ENCODE measurements around the gene CDH12.
"Not testable (repeated sequence)": the region's sequence is repeated elsewhere in the genome, so short reads cannot be mapped to it uniquely, and the experiment has no call there.

CDH12 gene

GRCh38 chr5:22649074-22649473, 204.1 kb downstream of the CDH12 start:
- no peak for DNase-seq (ENCODE audit: low read depth in 2 of 2)

GRCh38 chr5:22644859-22645258, 208.3 kb downstream of the CDH12 start:
- no peak for DNase-seq (ENCODE audit: low read depth in 2 of 2)

- DNase-seq (ENCODE audit: low read depth in 2 of 2): no peak
Observed at GRCh38 chr5:22643356-22643755, 209.8 kb downstream of the CDH12 start.

DNA sequence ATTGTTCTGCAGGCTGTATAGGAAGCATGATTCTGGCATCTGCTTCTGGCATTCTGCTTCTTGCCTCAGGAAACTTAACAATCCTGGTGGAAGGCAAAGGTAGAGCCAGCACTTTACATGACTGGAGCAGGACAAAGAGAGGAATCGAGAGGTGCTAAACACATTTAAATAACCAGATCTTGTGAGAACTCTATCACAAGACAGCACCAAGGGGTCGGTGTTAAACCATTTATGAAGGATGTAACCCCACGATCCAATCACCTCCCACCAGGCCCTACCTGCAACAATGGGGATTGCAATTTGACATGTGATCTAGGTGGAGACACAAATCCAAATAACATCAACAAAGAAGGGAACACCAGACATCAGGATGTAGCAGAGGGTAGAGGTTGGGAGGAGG, 221.5 kb downstream of the CDH12 start:
- DNase-seq (ENCODE audit: low read depth in 2 of 2): no peak

GRCh38 chr5:22627029-22627428, 226.1 kb downstream of the CDH12 start:
- DNase-seq (ENCODE audit: low read depth in 2 of 2): no peak

DNA sequence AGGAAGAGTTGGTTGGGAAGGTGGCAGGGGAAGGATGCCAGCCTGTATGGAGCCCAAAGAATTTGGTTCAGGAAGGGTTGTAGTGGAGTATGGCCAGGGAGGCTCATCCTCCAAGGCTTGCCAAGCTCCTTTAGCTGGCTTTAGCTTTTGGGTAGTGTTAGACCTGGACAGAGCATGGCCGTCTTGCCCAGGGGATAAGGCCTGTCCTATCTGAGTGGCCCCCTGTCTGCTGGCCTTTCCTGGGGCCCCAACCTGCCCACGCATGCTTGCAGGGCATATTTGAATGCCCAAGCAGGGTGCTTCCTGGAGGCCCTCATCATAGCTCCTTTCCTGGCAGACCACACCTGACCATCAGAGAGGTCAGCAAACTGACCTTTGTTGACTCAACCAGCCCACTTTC, 227.7 kb downstream of the CDH12 start:
- DNase-seq (ENCODE audit: low read depth in 2 of 2): no peak

DNA sequence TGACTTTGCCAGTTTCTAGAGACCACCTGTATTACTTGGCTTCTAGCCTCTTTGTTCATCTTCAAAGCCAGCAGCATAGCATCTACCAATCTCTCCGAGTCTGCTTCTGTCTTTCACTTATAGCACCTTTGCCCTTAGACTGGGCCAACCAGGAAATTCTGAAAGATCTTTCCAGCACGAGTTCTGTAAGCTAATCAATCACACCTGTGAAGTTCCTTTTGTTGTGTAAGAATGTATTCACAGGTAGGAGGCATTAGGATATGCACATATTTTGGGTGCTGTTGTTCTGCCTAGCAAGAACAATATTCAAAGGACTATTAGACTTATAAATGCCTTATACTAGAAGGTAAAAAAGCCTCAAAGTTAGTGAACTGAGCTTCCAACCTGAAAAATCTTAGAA, 232.1 kb downstream of the CDH12 start:
- DNase-seq (ENCODE audit: low read depth in 2 of 2): no peak

DNA sequence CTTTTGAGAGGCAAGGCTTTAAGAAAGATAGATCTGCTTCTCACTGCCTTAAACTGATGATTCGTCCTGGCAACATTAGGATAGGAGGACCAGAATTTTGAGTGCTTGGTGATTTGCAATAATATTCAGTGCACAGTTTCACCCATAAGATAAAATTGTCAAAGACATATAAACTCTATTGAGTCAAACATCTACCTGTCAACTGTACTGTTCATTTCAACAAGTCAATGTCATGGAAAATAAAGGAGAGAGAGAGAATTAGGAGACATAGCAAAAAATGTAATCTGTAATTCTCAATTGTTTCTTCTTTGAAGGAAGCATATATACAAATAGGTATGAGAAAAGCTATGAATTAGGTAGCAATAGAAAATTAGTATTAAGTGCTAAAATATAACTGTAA, 237.2 kb downstream of the CDH12 start:
- no peak for DNase-seq (ENCODE audit: low read depth in 2 of 2)

GRCh38 chr5:22614486-22615094, 238.6 kb downstream of the CDH12 start:
- no peak for DNase-seq (ENCODE audit: low read depth in 2 of 2)

- DNase-seq (ENCODE audit: low read depth in 2 of 2): no peak
Observed at GRCh38 chr5:22612928-22613327, 240.2 kb downstream of the CDH12 start.

DNA sequence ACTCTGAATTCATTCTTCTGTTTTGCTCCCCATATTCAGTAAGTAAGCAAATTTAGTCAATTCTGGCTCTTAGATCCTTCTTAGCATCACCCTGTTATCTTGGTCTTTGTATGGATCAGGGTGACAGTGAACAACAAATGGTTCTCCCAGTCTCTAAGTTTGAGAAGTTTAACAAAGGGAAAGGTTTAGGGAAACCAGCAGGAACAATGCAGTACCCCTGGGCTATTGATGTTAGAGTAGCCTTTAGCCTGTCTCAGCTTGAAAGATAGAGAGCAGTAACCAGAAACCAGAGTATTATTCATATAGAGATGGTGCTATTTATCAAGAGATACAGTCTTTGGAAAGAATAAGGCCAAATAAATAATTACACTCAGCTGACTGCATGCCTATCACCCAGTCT, 241.8 kb downstream of the CDH12 start:
- no peak for DNase-seq (ENCODE audit: low read depth in 2 of 2)

DNA sequence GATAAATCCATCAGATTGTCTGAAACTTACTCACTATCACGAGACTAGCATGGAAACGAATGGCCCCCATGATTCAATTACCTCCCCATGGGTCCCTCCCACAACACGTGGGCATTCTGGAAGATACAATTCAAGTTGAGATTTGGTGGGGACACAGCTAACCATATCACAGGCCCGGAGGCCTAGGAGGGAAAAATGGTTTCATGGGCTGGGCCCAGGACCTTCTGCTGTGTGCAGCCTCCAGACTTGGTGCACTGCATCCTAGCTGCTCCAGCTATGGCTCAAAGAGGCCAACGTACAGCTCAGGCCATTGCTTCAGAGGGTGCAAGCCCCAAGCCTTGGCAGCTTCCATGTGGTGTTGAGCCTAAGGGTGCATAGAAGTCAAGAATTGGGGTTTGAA, 245.6 kb downstream of the CDH12 start:
- DNase-seq (ENCODE audit: low read depth in 2 of 2): not testable (repeated sequence)

- no peak for DNase-seq (ENCODE audit: low read depth in 2 of 2)
Observed at GRCh38 chr5:22605473-22605872, 247.7 kb downstream of the CDH12 start.

- no peak for DNase-seq (ENCODE audit: low read depth in 2 of 2)
Observed at GRCh38 chr5:22604711-22605110, 248.4 kb downstream of the CDH12 start.

GRCh38 chr5:22598796-22599195, 254.3 kb downstream of the CDH12 start:
- no peak for DNase-seq (ENCODE audit: low read depth in 2 of 2)

DNA sequence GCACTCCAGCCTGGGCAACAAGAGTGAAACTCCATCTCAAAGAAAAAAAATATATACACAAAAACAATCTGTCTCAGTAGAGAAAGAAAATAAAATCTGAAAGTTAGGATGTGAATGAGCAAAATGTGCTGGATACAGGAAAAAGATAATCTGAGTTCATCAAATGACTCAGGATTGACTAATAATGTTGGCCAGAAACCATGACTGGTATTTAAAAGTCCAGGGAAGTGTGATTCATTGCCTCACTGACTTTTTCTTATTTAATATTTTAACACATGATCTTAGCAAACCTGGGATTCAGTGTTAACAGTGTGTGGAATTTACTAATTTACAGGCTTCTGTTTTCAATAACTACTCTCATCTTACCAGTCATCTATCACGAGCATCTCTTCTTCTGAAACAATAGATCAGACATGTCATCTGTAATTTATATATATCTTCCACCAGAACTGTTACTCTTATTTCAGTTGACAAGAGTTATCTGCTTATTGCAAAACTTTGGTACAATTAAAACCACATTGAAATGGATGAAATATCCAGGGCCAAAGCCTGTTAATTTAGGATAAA, 256.7 kb downstream of the CDH12 start:
- DNase-seq (ENCODE audit: low read depth in 2 of 2): no peak

- no peak for DNase-seq (ENCODE audit: low read depth in 2 of 2)
Observed at GRCh38 chr5:22594491-22594890, 258.7 kb downstream of the CDH12 start.

DNA sequence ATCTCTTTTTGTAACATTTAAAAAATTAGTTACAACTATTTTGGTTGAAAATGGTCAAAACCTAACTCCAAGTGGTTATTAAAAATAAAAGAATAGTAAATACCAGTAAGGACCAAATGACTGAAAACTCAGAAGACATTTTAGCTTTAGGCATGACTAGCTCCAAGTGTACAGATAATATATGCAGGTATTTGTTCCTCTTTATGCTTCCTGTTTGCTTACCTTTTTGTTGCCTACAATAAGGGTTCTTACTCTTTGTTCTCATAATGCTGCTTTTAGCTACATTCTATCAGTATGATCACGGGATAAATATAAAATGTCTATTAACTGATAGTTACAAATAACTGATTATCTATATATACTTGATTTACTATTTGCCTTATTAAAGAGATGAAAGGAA, 259.6 kb downstream of the CDH12 start:
- no peak for DNase-seq (ENCODE audit: low read depth in 2 of 2)

GRCh38 chr5:22591461-22591860, 261.7 kb downstream of the CDH12 start:
- no peak for DNase-seq (ENCODE audit: low read depth in 2 of 2)

GRCh38 chr5:22590677-22591268, 262.4 kb downstream of the CDH12 start:
- no peak for DNase-seq (ENCODE audit: low read depth in 2 of 2)

- DNase-seq (ENCODE audit: low read depth in 2 of 2): no peak
Observed at GRCh38 chr5:22577711-22578110, 275.4 kb downstream of the CDH12 start.

DNA sequence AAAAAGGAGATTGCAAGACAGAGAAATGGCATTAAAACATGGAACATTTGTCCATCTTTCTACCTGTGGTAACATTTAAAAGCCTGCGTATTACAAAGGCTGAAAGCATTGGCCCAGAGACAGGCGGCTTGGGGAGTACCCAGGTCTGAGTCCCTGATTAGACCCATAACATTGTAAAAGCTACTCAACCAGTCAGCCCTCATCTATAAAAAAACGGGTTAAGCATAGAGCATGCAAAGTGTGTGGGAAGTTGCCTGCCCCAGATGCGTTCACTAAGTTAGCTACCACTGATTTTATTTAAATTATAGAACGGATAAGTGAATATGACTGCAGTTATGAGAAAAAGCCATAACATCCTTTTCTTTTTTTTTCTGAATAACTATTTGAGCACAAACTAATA, 276.1 kb downstream of the CDH12 start:
- no peak for DNase-seq (ENCODE audit: low read depth in 2 of 2)

- DNase-seq (ENCODE audit: low read depth in 2 of 2): no peak
Observed at GRCh38 chr5:22572941-22573340, 280.2 kb downstream of the CDH12 start.

DNA sequence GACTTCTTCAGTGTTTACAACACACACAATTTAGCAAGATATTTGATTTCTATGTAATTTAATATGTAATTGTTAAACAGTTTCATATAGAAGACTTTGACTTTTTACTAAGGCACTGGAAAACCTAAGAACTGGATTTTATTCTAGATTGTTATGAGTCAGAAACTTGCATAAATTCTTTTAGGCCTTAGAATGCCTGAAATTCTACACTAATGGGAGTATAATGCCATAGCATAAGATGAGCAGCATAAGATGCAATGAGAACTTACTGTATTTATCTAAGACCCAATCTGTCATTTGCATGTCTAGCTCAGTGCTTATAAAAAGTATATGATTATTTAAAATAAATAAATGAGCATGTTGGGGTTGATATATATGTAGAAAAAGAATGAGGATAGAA, 285.2 kb downstream of the CDH12 start:
- DNase-seq (ENCODE audit: low read depth in 2 of 2): no peak
